Medulla oblongata (tissue), 1 donor: ENCODE data around the gene WDR5B.
A peak's percentile ranks its signal among the peaks of the same experiment; 100 is the strongest.
"Not testable (repeated sequence)": the region's sequence is repeated elsewhere in the genome, so short reads cannot be mapped to it uniquely, and the experiment has no call there.

Experiments
- DNase-seq: peaks from one replicate; pipeline ENCODE4 v3.0.0-alpha.2; 2015; ENCODE audit errors: extremely low spot score

WDR5B gene

DNA sequence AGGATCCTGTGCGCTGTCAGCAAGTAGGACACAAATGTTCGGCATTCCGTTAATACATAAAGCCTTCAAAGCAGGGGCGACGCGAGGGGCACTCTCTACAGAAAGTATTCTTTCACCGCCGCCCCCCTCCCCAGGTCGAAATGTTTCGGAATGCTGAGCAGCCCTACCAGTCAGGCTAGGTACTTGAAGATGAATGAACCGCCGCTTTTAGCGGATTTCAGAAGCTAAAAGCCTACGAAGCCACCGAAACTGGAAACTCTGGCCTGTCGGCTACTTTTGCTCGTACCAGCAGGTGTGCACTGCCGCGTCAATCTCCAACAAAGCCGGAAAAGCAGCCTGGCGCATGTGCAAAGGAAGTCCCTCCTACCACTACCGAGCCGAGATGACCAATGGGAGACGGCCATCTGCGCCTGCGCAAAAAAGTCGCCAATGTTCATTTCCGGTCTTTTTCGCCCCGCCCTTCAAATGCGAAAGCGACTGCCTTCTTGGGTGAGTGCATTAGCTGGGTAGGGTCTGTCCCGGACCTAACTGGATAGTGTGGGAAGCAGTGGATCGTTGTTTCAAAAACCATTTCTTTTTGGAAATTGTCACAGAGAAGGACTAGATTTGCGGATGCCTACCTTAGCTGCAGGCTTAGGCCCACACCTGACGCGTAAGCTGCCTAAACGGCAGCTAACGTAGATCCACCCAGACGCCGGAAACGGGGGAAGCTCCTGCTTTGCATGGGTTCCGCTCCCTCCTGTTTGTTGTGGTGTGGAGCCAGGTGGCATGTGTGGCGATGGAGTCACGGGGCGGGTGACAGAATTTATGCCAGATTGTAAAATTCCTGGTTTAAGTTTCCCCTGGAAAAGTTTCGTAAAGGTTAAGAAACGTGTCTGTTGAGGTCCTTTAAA lies at the start of gene WDR5B:
Gene WDR5B, minus strand, starts transcription at position 301 of the 893 bp plus-strand sequence. CDS start 534 bp downstream, outside the sequence.
- peak; percentile 99 for DNase-seq

GRCh38 chr3:122464659-122465058 lies 48.8 kb upstream of the WDR5B start:
- no peak for DNase-seq

GRCh38 chr3:122462406-122462805 lies 46.5 kb upstream of the WDR5B start:
- no peak for DNase-seq

DNA sequence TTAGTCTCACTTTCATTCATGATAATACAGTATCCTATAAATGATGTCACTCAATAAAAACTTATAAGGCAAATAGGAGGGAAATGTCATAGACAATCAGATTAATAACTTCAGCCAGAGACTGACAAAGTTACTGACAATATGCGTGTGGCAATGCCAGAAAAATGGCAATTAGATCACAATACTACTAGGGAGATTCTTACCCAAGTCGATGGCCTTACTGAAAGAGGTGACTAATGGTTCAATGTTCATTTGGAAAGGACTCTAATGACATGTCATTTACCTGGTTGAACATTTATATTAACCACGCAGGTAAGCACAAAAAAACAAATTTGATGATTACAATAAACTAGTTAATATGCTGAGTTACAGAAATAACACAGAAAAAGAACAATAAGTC lies 45.9 kb upstream of the WDR5B start:
- DNase-seq = no peak

DNA sequence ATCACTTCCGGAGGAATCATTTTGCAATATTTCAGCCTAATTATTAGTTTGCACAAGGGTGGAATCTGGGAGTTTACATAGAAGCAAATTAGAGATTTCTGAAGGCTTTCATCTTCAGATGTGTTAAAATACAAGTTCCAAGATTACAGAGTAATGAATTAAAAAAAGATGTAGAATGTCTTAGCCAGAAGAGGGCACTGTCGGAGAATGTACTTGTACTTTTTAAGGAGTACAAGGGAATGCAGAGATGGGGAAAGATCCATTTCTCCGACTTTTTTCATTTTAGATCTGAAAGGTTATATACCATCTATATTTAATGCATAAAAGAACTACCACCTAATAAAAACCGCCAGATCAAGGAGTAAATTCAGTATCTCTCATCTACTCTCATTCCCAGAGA lies 43.1 kb upstream of the WDR5B start:
- peak; percentile 23 for DNase-seq

DNA sequence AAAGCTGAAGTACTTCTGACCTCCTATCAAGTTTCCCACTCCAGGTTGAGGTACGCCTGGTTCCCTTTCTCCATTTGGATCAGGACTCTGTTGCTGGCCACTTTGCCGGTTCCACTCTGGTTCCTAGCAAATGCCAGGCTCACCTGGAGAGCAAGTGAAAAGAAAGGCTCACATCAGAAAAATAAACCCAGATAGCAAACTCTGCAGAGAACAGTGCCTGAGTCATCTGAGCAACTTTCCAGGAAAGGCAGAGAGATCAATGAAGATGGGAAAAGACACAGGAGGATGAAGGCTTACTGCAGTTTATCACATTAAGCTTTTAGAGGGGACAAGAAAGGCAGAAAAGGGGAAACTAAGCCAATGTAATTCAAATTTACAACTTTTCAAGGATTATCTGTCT lies 41.8 kb upstream of the WDR5B start:
- no peak for DNase-seq

GRCh38 chr3:122456074-122456473 lies 40.2 kb upstream of the WDR5B start:
- DNase-seq = no peak

DNA sequence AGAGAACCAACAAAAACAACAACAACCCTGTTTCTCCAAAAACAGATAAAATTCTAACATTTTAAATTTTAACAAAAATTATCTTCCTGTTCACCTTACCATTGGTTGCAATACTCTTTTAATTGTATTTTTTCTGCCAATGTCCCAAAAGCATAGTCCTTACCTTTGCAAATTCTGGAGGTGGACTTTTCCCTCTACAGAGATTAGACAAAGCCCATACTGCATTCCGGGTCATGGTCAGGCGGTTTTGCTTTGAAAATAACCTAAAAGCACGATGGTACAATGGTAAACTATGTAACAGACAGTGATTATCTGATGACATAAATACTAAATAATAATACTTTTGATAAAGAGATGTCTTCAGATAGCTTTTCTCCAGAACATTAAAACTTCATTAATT lies 35.5 kb upstream of the WDR5B start:
- DNase-seq = no peak

DNA sequence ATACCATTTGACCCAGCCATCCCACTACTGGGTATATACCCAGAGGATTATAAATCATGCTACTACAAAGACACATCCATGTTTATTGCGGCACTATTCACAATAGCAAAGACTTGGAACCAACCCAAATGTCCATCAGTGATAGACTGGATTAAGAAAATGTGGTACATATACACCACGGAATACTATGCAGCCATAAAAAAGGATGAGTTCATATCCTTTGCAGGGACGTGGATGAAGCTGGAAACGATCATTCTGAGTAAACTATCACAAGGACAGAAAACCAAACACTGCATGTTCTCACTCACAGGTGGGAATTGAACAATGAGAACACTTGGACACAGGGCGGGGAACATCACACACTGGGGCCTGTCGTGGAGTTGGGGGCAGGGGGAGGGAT lies 32.4 kb upstream of the WDR5B start:
- not testable (repeated sequence) for DNase-seq

DNA sequence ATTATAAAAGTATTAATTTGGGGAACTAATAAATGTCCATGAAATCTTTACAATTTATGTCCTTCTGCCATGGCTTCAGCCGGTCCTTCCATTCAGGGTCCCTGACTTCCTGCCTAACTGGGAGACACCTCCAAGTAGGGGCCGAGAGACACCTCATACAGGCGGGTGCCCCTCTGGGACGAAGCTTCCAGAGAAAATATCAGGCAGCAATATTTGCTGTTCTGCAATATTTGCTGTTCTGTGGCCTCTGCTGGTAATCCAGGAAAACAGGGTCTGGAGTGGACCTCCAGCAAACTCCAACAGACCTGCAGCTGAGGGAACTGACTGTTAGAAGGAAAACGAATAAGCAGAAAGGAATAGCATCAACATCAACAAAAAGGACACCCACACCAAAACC lies 28.6 kb upstream of the WDR5B start:
- DNase-seq = not testable (repeated sequence)

GRCh38 chr3:122443762-122444490 lies 28.1 kb upstream of the WDR5B start:
- DNase-seq = not testable (repeated sequence)

DNA sequence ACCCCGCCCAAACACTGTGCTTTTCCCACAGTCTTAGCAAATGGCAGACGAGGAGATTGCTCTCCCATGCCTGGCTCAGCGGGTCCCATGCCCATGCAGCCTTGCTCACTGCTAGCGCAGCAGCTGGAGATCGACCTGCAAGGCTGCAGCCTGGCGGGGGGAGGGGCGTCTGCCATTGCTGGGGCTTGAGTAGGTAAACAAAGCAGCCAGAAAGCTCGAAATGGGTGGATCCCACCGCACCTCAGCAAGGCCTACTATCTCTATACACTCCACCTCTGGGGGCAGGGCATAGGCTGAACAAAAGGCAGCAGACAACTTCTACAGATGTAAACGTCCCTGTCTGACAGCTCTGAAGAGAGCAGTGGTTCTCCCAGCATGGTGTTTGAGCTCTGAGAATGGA lies 27.2 kb upstream of the WDR5B start:
- no peak for DNase-seq

- DNase-seq = no peak
These were observed 20.1 kb upstream of the WDR5B start for GRCh38 chr3:122435950-122436349.

GRCh38 chr3:122430371-122430770 lies 14.5 kb upstream of the WDR5B start:
- no peak for DNase-seq

- no peak for DNase-seq
These were observed 12.1 kb upstream of the WDR5B start for GRCh38 chr3:122427857-122428471.

GRCh38 chr3:122421836-122422235 lies 6.0 kb upstream of the WDR5B start:
- DNase-seq = no peak

DNA sequence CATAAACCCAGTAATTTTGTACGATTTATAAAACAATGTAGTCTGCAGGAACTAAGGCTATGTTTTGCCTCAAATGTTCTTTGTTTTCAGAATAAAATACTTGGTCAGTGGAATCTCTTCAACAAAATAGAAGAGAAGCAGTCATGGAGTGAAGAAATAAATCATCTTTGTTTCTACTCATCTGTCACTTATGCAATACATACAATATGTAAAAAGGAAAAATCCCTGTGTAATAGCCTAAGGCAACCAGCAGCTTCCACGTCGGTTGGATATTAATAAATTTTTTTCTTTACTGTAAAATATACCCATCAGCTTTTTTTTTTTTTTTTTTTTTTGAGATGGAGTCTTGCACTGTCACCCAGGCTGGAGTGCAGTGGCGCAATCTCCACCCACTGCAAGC lies 5.2 kb upstream of the WDR5B start:
- DNase-seq = no peak

DNA sequence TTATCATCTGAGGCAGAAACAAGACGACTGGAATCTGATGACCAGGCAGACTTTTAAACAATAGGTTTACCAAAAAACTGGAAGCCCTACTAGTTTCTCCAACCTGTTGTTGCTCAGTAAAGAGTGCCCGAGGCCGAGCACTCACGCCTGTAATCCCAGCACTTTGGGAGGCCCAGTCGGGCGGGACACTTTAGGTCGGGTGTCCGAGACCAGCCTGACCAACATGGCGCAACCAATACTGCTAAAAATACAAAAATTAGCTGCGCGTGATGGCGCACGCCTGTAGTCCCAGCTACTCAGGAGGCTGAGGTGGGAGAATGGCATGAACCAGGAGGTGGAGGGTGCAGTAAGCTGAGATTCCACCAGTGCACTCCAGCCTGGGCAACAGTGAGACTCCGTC lies 1.1 kb upstream of the WDR5B start:
- no peak for DNase-seq

DNA sequence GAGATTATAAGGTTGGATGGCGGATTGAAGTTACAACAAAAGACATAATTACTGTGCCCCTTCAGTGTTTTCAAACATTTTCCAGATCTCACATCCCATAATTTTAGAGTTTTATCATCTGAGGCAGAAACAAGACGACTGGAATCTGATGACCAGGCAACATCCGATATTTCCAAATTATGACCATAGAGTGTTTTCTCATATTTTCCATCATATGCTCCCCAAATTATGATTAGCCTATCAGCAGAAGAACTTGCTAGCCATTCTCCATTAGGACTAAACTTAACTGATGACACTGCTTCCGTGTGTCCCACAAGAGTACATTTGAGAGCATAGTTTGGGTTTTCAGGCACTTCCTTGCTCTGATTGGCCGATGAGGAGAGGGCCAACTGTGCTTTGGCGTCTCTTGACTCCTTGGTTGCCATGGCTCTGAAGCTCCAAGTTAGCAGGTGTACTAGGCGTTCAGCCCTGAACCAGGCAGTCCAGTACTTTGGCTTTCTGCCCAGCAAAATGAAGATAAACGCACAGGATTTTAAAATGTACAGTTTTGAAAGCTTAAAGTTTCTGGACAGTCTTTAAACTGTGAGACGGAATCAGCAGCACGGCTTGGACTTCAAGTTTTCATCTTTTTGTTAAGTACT lies 638 bp downstream of the WDR5B start:
- peak; percentile 51 for DNase-seq

DNA sequence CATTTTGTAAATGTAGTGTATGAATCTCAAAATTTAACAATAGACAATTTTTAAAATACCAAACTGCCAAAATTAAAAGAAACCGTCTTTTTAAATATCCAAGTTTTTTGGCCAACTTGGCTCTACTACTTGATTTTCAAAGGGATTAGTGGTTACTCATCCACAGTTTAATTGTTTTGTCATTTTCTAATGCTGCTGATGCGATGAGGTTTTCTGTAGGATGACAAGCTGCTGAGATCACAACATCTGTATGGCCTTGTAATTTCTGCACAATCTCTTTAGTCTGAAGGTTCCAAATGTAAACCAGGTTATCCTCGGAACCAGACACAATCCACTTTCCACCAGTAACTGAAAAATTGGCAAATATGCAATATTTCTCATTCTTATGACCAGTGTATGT lies 1.5 kb downstream of the WDR5B start:
- DNase-seq = no peak

GRCh38 chr3:122410639-122411038 lies 5.2 kb downstream of the WDR5B start:
- no peak for DNase-seq

- DNase-seq = no peak
These were observed 5.8 kb downstream of the WDR5B start for GRCh38 chr3:122410111-122410510.
